PFSK-1 (cell line): Measurements from ENCODE around the gene CPT1B.

Source experiments
- FOXP2 ChIP-seq: optimal IDR thresholded peaks from 2 replicates; pipeline ENCODE3; 2011; ENCODE audit warnings: borderline replicate concordance, control low read depth, inconsistent platforms; ENCODE audit not compliant: insufficient read depth; ENCODE audit errors: extremely low read length, extremely low read depth
- POLR2AphosphoS5 ChIP-seq: IDR thresholded peaks from 2 replicates; pipeline ENCODE4 v1.6.1; 2012; ENCODE audit warnings: low read depth, mild to moderate bottlenecking, control low read depth, low read length, moderate library complexity
- SIN3A ChIP-seq: IDR thresholded peaks from 2 replicates; pipeline ENCODE4 v1.6.1; 2012; ENCODE audit warnings: mild to moderate bottlenecking, low read length, moderate library complexity, borderline replicate concordance; ENCODE audit not compliant: insufficient read depth
- TAF1 ChIP-seq: IDR thresholded peaks from 2 replicates; pipeline ENCODE4 v1.6.1; 2012; ENCODE audit warnings: low read length, control low read depth, borderline replicate concordance; ENCODE audit not compliant: insufficient read depth
- TF ChIP-seq, protein P1 (sequence below), 2 experiments: IDR thresholded peaks; 2 replicates each; pipeline versions ENCODE4 v1.6.1 to v1.8.0; 2011 to 2012; ENCODE audit warnings: low read depth in 2 of 2, low read length in 2 of 2, control low read depth in 1 of 2, inconsistent platforms in 1 of 2, mild to moderate bottlenecking in 1 of 2, moderate library complexity in 1 of 2; ENCODE audit not compliant: insufficient read depth in 1 of 2

CPT1B gene

DNA sequence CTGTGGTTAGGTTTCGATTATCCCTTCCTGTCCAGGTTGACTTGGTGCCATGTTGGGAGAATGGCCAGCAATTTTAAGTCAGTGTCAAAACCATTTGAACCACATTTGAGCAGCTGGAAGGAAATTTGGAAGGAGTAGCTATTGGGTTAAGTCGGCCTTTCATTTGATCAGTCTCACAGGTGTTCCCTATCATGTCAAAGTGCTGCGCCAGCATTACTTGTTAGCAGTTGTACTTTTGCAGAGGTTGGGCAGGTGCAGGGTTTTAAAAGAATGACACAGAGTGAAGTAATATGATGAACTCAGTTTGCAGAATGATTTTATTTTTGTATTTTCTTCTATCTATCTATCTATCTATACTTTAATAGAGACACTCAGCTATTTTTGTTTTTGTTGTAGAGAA lies 42.0 kb downstream of the CPT1B start:
- TF ChIP-seq TAF1, result no peak
- TF ChIP-seq, protein P1, sequence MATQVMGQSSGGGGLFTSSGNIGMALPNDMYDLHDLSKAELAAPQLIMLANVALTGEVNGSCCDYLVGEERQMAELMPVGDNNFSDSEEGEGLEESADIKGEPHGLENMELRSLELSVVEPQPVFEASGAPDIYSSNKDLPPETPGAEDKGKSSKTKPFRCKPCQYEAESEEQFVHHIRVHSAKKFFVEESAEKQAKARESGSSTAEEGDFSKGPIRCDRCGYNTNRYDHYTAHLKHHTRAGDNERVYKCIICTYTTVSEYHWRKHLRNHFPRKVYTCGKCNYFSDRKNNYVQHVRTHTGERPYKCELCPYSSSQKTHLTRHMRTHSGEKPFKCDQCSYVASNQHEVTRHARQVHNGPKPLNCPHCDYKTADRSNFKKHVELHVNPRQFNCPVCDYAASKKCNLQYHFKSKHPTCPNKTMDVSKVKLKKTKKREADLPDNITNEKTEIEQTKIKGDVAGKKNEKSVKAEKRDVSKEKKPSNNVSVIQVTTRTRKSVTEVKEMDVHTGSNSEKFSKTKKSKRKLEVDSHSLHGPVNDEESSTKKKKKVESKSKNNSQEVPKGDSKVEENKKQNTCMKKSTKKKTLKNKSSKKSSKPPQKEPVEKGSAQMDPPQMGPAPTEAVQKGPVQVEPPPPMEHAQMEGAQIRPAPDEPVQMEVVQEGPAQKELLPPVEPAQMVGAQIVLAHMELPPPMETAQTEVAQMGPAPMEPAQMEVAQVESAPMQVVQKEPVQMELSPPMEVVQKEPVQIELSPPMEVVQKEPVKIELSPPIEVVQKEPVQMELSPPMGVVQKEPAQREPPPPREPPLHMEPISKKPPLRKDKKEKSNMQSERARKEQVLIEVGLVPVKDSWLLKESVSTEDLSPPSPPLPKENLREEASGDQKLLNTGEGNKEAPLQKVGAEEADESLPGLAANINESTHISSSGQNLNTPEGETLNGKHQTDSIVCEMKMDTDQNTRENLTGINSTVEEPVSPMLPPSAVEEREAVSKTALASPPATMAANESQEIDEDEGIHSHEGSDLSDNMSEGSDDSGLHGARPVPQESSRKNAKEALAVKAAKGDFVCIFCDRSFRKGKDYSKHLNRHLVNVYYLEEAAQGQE (IDR thresholded peaks at IDR 0.05; ENCODE audit: insufficient read depth in 1 of 2, low read depth in 2 of 2, low read length in 2 of 2), result no peak
- no peak for TF ChIP-seq FOXP2
- no peak for TF ChIP-seq SIN3A
- TF ChIP-seq POLR2AphosphoS5, result no peak

DNA sequence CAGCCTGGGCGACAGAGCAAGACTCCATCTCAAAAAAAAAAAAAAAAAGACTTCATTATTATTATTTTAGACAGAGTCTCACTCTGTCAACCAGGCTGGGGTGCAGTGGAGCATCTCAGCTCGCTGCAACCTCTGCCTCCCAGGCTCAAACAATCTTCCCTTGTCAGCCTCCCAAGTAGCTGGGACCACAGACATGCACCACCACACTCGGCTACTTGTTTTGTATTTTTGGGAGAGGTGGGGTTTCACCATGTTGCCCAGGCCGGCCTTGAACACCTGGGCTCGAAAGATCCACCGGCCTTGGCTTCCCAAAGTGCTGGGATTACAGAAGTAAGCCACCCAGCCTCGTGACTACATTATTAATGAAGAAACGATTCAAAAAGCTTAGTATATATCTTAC lies 43.1 kb downstream of the CPT1B start:
- TF ChIP-seq POLR2AphosphoS5 (no peak), FOXP2 (no peak), TAF1 (no peak), SIN3A (no peak)
- TF ChIP-seq, protein P1 (IDR thresholded peaks at IDR 0.05; ENCODE audit: insufficient read depth in 1 of 2, low read depth in 2 of 2, low read length in 2 of 2), result no peak

DNA sequence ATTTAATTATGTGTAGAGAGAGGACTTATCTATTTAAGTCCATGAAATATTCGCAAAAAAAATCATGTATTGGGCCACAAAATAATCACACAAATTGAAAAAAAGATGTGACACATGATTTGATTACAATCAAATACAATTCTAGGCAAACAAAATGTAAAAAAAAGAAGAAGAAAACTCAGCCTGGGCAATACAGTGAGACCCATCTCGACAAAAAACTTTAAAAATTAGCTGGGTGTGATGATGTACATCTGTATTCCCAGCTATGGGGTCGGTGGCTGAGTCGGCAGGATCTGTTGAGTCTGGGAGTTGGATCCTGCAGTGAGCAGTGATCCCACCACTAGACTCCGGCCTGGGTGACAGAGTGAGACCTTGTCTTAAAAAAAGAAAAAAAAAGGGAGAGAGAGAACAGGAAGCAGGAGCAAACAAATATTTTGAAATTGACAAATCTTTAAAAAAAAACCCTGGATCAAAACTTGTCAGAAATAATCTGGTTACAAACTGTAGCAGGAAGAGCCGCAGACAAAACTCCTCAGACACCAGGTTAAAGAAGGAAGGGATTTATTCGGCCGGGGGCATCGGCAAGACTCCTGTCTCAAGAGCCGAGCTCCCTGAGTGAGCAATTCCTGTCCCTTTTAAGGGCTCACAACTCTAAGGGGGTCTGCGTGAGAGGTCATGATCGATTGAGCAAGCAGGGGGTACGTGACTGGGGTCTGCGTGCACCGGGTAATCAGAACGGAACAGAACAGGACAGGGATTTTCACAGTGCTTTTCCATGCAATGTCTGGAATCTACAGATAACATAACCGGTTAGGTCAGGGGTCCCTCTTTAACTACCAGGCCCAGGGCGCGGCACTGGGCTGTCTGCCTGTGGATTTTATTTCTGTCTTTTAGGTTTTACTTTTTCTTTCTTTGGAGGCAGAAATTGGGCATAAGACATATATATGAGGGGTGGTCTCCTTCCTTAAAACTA lies 45.1 kb downstream of the CPT1B start:
- TF ChIP-seq SIN3A (no peak), TAF1 (no peak), POLR2AphosphoS5 (no peak), FOXP2 (no peak)
- TF ChIP-seq, protein P1 (IDR thresholded peaks at IDR 0.05; ENCODE audit: insufficient read depth in 1 of 2, low read depth in 2 of 2, low read length in 2 of 2), result no peak

DNA sequence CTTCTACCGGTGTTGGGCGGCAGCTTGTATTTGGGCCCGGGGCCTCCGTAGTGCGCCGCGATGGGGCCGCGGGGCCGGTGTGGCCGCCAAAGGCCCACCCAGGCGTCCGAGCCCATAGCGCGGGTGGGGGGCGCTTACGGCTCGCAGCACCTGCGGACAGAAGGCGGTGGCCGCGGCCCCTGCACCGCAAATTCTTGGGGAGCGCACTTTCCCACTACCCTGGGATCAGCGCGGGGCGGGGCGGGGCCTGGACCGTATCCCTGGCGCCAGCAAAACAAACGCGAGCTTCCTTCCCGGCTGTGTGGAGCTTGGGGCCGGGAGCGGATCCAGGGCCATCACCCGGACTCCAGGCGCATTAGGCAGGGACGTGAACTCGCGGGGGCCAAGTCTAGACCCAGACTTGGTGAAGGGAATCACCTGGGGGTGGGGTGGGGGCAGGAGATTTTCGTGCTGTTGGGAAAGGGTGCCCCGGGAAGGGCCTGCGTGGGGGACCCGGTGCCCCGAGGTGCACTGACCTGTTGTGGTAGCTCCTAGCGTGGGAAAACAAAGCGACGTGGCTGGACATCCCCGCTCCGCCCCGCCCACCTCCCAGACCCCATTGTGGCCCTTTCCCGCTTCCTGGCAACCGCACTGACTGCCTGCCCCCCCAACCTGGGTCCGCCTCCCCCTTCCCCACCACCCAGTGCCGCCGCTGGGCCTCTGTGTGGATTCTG lies 46.1 kb downstream of the CPT1B start:
- TF ChIP-seq SIN3A (no peak), TAF1 (no peak), FOXP2 (no peak), POLR2AphosphoS5 (no peak)
- TF ChIP-seq, protein P1 (IDR thresholded peaks at IDR 0.05; ENCODE audit: insufficient read depth in 1 of 2, low read depth in 2 of 2, low read length in 2 of 2), result no peak
